ENCODE results near the gene PIAS3.

The PIAS3 gene

DNA sequence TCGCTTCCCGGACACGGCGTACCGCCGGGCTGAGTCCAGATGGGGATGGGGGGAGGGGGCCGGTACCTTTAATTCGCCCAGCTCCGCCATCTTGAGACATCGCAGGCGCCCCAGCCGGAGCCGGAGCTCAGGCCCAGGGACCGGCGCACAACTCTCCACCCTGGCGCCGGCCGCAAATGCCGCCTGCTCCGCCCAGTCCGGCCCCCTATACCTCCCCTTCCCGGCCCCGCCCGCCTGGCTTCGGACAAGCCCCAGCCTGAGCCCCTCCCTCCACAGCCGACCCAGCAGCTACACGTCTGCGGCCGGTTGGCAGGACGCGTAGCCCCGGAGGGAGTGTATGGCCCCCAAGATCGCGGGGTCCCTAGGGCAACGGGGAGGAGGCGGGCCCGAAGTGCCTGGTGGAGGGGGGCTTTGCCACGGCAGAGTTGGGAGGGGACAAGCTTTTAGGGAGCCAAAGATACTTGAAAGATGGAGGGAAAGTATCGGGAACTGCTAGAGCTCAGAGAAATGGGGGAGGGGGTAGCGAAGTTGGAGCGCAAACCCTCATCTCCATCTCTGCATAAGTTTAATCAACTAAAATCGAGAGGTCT lies at the start of gene PIAS3:
Gene PIAS3, minus strand, starts transcription at position 181 of the 590 bp plus-strand sequence. Its CDS starts 91 bp downstream, at position 90.
- DNase-seq: no peak

GRCh38 chr1:145908653-145909052 lies 49.8 kb upstream of the PIAS3 start:
- no peak for DNase-seq

DNA sequence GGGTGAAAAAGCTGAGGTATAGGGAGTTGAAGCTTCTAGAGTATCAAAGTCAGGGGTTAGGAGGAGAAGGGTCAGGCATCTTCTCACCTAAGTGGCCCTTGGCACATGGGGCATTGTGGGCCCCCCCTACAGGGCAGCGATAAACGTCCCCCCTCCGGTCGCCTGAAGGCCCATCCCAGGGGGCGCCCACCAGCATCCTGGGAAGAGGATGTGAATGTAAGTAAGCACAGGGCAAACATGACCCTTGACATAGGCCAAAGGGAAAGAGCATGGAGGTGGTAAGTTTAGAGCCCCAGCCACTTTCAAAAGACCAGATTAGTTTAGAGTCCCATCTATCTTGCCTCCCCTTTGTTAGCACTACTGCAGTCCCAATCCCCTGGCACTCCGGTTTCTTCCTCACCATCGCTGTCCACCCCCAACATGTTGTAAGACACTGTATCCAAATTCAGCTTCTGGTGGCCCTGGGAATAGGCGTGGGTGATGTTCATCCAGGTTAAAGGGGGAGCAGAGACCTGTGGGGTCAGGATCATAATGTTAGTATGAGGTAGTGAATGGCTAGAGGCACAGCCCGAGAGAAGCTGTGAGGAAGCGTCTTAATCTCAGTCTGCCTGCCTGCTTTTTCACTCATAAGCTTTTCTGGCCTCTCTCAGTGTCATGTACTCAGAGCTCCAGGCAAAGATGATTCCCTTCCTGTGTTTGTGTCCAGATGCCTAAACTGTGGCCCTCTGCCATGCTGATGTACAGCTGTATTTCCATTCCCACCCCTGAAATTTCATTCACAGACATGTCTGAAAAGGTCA lies 48.3 kb upstream of the PIAS3 start:
- DNase-seq: no peak

GRCh38 chr1:145901312-145902021 lies 42.6 kb upstream of the PIAS3 start:
- DNase-seq: no peak

DNA sequence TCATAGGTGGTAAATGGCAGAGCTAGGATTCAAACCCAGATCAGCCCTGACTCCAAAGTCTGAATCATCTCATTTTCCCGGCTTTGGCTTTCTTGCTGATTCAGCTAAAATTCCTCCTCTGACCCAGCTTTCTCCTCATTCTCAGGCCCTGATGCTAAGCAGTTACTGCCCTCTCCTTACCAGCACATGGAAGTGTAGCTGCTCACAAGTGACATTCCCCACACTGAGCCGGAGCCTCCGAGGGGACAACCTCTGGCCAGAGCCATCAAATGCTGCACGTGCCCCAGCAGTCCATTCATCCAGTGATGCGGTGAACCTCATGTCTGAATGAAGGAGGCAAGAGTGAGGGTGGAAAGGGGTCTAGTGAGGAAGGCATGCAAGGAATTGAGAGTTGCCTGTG lies 39.9 kb upstream of the PIAS3 start:
- DNase-seq: no peak

- no peak for DNase-seq
Measured at GRCh38 chr1:145897969-145898368, 39.1 kb upstream of the PIAS3 start.

GRCh38 chr1:145895471-145895870 lies 36.6 kb upstream of the PIAS3 start:
- no peak for DNase-seq

DNA sequence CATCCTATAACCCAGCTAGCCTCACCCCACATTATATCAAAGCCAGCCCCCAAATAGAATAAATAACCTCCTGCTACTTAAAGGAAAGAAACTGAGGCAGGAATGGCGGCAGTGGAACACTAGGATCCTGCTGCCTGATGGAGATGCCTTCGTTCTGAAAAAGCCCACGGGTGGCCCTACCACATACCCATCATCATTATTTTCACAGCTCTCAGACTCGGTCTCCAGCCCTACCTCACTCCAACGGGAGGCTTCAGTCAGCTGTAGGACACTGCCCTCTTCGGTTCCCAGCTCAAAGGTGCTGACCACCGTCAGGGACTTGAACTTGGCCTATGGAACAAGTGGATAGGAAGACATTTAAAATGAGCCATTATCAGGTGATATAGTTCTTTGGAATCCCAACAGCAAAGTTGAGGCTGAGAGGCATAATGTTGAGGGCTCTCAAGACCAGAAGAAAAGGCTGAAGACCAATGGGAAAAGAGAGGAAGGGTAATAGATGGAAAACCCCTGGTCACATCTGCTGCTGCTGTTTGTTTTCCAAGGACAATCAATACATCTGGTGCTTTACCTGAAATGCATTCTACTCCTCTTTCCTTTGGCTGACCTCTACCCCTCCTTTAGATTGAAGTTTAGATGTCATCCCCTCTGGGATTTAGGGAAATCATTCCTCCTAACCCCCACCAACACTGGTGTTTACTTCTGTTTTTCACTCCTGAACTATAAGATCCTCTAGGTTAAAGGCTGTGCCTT lies 34.6 kb upstream of the PIAS3 start:
- DNase-seq: no peak

DNA sequence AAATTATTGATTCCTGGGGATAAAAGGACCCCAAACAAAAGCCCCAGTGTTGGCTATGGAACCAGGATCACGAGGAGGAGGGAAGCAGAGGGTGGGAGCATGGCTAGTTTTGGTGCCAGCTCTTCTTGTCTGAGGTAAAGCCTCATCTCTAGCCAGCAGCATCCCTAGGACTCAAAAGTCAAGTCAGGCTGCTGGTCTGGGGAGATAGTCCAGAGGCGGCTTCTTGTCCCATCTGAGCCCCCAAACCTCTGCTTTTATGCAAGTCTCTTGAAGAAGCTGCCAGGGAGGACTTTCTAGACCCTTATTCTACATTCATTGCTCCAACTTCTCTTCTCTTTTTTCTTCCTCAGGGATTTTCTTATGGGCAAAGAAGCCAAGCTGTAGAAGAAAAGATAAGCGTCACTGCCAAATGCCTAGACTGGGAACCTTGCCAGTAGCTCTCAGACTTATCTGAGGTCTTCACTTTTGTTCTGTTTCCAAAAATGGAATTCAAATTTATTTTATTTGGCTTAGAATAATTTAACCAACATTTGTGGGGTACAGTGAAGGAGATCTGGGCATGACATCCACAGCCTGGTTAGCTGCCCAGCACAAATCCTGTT lies 33.7 kb upstream of the PIAS3 start:
- no peak for DNase-seq

GRCh38 chr1:145891587-145892485 lies 33.0 kb upstream of the PIAS3 start:
- no peak for DNase-seq

DNA sequence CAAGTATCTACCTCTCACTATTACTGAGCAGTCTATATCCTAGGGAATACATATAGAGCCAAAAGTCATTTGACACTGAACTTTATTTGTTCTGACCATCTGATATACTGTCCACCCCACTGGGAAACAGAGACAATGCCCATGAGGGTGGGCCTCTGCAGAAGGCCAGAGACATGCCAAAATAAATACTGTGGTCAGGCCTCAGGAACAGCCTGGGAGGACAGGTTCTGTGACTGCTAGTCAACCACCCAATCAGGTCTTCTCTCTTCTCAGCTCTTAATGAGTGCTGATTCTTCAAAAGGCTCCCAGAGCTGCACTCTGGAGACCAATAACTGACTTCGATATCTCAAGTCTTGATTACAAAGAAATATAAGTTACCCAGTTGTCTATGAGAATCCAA lies 32.3 kb upstream of the PIAS3 start:
- no peak for DNase-seq

- no peak for DNase-seq
Measured at GRCh38 chr1:145889722-145890121, 30.8 kb upstream of the PIAS3 start.

GRCh38 chr1:145887631-145888030 lies 28.8 kb upstream of the PIAS3 start:
- DNase-seq: no peak

DNA sequence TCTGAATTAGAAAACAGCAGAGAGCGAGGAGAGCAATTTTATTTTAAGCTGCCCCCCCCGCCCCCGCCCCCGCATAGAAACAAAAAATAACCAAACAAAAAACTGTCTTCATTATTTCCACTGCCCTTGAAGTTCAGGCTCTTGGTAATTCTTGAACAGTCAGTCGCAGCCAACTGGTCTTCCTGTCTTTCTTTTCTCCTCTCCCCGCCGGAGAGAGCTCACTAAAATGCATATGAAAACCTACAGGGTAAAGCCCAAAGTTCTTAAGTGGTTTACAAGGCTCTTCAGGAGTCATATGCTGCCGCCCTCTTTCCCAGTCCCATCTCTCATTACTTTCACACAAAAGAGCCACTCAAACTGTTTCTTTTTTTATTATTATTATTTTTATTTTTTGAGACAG lies 27.9 kb upstream of the PIAS3 start:
- DNase-seq: no peak

GRCh38 chr1:145886390-145886789 lies 27.5 kb upstream of the PIAS3 start:
- DNase-seq: no peak

DNA sequence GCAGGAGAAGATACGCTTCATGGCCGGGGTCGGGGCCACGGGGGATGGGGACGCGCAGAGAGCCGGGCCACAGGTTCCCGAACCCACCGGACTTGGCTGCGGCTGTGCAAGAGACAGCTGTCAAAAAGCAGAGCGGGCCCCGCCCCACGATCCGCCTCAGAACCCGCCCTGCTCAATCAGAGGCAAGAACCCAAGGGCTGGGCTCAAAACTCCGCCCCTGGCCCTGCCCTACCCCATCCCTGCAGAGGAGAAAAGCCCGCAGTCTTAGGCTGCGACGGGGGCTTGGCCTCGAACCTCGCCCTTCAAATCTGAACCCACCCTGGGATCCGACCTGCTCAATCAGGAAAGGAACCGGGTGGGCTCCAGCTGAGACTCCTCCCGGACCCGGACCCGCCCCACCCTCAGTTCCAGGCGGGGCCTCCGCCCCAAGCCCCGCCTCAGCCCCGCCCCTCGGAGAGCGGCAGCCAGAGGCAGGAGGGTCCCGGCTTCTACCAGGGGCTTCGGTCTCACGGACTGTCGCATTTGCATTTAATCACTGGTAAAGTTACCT lies 26.9 kb upstream of the PIAS3 start, which contains the start of gene ANKRD35:
Gene ANKRD35, minus strand, starts transcription at position 129 of the 550 bp plus-strand sequence. Its CDS starts 108 bp downstream, at position 21.
- no peak for DNase-seq

GRCh38 chr1:145884675-145885074 lies 25.8 kb upstream of the PIAS3 start:
- no peak for DNase-seq

GRCh38 chr1:145879775-145880174 lies 20.9 kb upstream of the PIAS3 start:
- DNase-seq: no peak

DNA sequence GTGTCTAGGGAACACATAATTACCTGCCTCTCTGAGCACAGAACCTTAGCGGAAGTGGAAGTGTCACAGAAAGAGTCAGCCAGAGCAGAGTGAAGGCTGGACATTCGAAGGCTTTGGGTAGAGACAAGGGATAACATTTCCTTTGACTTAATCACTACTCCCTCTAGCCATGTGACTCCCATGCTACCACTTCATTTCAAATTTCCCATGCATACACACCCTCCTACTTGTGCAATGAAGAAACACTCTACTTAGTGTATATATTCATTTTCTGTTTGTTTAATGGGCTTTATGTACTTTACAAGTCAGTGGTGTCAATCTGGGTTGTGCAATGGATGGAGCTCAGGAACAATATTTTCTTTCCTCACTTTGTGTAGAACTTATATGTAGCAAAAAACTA lies 19.8 kb upstream of the PIAS3 start:
- DNase-seq: no peak

DNA sequence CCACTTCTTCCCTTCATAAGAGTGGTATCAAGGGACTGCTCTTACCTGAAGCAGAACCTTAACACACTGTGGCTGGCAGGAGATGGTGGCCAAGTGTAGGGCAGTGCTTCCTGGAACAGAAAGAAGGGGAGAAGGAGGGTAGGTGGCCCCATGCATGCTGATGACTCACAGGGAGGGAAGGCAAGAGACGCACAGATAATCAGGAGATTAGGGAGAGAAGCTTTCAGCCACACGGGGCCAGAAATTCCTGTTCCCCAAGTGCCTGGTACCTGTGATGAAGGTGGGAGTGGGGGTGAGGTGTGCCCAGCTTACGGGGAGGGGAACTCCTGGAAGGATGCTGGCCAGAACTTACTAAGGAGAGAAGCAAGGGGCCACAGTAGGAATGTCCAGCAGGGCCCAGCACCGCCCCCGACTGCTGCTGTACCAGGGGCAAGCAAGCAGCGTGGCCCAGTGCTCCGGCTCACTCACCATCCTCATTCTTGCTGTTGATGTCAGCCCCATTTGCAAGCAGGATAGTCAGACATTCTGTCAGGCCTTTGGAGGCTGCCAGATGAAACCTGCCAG lies 19.1 kb upstream of the PIAS3 start:
- DNase-seq: no peak

GRCh38 chr1:145874646-145875045 lies 15.8 kb upstream of the PIAS3 start:
- DNase-seq: no peak
